ENCODE measurements around the gene RAB28.

Gene RAB28

DNA sequence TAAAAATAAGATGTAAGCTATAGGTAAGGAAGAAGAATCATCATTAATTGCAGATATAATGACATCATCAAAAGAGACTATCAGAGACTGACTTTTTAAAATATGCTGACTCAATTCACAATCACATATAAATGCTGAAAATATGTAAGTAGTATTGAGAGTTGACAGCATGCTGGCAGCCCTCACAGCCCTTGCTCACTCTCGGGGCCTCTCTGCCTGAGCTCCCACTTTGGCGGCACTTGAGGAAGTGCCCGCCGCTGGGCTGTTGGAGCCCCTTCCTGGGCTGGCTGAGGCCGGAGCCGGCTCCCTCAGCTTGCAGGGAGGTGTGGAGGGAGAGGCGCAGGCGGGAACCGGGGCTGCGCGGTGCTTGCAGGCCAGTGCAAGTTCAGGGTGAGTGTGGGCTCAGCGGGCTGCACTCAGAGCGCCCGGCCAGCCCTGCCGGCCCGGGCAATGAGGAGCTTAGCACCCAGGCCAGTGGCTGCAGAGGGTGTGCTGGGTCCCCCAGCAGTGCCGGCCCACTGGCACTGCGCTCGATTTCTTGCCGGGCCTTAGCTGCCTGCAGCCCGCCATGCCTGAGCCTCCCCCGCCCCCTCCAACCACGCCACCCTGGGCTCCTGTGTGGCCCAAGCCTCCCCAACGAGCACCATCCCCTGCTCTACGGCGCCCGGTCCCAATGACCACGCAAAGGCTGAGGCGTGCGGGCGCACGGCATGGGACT lies 68.9 kb downstream of the RAB28 start:
- H2BK5ac ChIP-seq (ENCODE audit: low read length), result no peak overlapping the region
- peaks cover 8% of the 10 kb centered on the region for H3K79me1 ChIP-seq (ENCODE audit: low read depth, low read length)
- H3K36me3 ChIP-seq (replicated peaks in 1 of 2; ENCODE audit: control insufficient read depth in 2 of 2, insufficient read depth in 2 of 2, low read length in 2 of 2), result peaks cover 0 to 6% of the 10 kb centered on the region in 2 donors
- H2AK5ac ChIP-seq (ENCODE audit: low read depth, low read length), result no peak overlapping the region
- peaks cover 0 to 11% of the 10 kb centered on the region in 2 donors for H3K9me3 ChIP-seq (replicated peaks in 1 of 2; ENCODE audit: control insufficient read depth in 2 of 2, insufficient read depth in 1 of 2, low read depth in 1 of 2, low read length in 2 of 2)
- H3K27ac ChIP-seq (replicated peaks; ENCODE audit: low read length), result no peak overlapping the region
- peak overlapping the region; percentile 76 for H3K18ac ChIP-seq (ENCODE audit: low read length)
- H4K8ac ChIP-seq (ENCODE audit: low read depth, low read length), result no peak overlapping the region
- H3K4me1 ChIP-seq (ENCODE audit: control insufficient read depth in 2 of 2, insufficient read depth in 1 of 2, low read depth in 1 of 2, low read length in 2 of 2), result peaks cover 0 to 3% of the 10 kb centered on the region in 2 donors
- H2AFZ ChIP-seq (ENCODE audit: low read length), result no peak overlapping the region
- H3K23ac ChIP-seq (ENCODE audit: low read depth, low read length, poor library complexity), result peak overlapping the region; percentile 12
- no peak overlapping the region for H2BK120ac ChIP-seq (ENCODE audit: low read depth, low read length)
- WGBS, 2 donors (ENCODE audit: extremely low coverage in 2 of 2, insufficient read length in 2 of 2, insufficient replicate concordance in 1 of 2), result no CpG with 5 or more reads among the region's 32 CpGs
- H4K91ac ChIP-seq (ENCODE audit: low read depth, low read length, poor library complexity), result no peak overlapping the region
- H2BK12ac ChIP-seq (ENCODE audit: low read length), result no peak overlapping the region
- no peak overlapping the region for H2BK15ac ChIP-seq (ENCODE audit: low read length)
- no peak overlapping the region for H3K4ac ChIP-seq (ENCODE audit: low read length)
- H3K27me3 ChIP-seq (ENCODE audit: control insufficient read depth in 3 of 3, insufficient read depth in 3 of 3, low read depth in 1 of 3, low read length in 3 of 3), result no peaks in the 10 kb centered on the region
- no peak overlapping the region for H3K4me2 ChIP-seq (ENCODE audit: insufficient read depth, low read length, poor library complexity, severe bottlenecking)
- no peak for DNase-seq (ENCODE audit: low spot score)
- H3K14ac ChIP-seq (ENCODE audit: low read length), result peak overlapping the region; percentile 38
- H3K9ac ChIP-seq (ENCODE audit: low read depth, low read length, poor library complexity), result no peak overlapping the region
- no peak overlapping the region for H3K4me3 ChIP-seq (ENCODE audit: low read length in 2 of 2)

DNA sequence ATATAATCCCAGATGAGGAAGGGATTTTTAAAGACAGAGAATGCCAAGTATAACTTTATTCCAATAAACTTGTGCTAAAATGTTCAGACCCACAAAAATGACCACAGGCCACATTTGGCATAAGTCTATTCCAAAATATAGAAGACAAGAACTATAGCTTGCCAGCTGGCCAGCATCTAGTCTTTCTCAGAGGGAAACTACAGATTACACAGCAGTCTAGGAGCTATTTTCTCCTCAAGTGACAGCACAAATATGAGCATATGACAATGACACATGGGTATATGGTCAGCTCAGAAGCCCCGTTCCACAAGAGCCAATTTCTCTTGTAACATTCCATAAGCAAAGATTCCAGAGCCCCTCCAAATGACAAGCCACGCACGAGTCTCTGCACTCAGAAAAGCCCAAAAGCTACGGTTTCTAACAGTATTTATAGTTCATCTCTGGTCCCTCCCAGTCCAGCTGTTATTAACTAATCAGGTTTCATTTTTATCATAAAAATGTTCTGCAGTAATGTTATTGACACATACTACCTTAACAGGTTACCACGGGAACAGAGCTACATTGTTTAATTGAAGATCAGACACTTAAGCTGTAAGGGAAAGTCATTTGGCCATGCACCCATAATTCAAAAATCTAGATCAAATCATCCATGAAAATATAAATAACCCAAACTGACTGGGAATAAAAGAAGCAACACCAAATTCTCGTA lies 70.3 kb downstream of the RAB28 start:
- Histone ChIP-seq H2AK5ac (ENCODE audit: low read depth, low read length) (no peak overlapping the region), H3K79me1 (ENCODE audit: low read depth, low read length) (peaks cover 8% of the 10 kb centered on the region), H3K9ac (ENCODE audit: low read depth, low read length, poor library complexity) (no peak overlapping the region), H2BK120ac (ENCODE audit: low read depth, low read length) (no peak overlapping the region), H3K4me3 (ENCODE audit: low read length in 2 of 2) (no peak overlapping the region), H3K4me1 (ENCODE audit: control insufficient read depth in 2 of 2, insufficient read depth in 1 of 2, low read depth in 1 of 2, low read length in 2 of 2) (peaks cover 0 to 3% of the 10 kb centered on the region in 2 donors), H2AFZ (ENCODE audit: low read length) (no peak overlapping the region), H3K9me3 (replicated peaks in 1 of 2; ENCODE audit: control insufficient read depth in 2 of 2, insufficient read depth in 1 of 2, low read depth in 1 of 2, low read length in 2 of 2) (peaks cover 0 to 16% of the 10 kb centered on the region in 2 donors), H3K4ac (ENCODE audit: low read length) (no peak overlapping the region), H2BK15ac (ENCODE audit: low read length) (no peak overlapping the region), H3K36me3 (replicated peaks in 1 of 2; ENCODE audit: control insufficient read depth in 2 of 2, insufficient read depth in 2 of 2, low read length in 2 of 2) (peaks cover 2 to 11% of the 10 kb centered on the region in 2 donors), H3K23ac (ENCODE audit: low read depth, low read length, poor library complexity) (no peak overlapping the region), H2BK5ac (ENCODE audit: low read length) (no peak overlapping the region), H2BK12ac (ENCODE audit: low read length) (no peak overlapping the region), H4K8ac (ENCODE audit: low read depth, low read length) (no peak overlapping the region), H3K27me3 (ENCODE audit: control insufficient read depth in 3 of 3, insufficient read depth in 3 of 3, low read depth in 1 of 3, low read length in 3 of 3) (no peaks in the 10 kb centered on the region), H3K18ac (ENCODE audit: low read length) (no peak overlapping the region), H4K91ac (ENCODE audit: low read depth, low read length, poor library complexity) (no peak overlapping the region), H3K14ac (ENCODE audit: low read length) (no peak overlapping the region), H3K27ac (replicated peaks; ENCODE audit: low read length) (no peak overlapping the region), H3K4me2 (ENCODE audit: insufficient read depth, low read length, poor library complexity, severe bottlenecking) (no peak overlapping the region)
- WGBS, 2 donors (ENCODE audit: extremely low coverage in 2 of 2, insufficient read length in 2 of 2, insufficient replicate concordance in 1 of 2), result no CpG with 5 or more reads among the region's 6 CpGs
- no peak for DNase-seq (ENCODE audit: low spot score)

DNA sequence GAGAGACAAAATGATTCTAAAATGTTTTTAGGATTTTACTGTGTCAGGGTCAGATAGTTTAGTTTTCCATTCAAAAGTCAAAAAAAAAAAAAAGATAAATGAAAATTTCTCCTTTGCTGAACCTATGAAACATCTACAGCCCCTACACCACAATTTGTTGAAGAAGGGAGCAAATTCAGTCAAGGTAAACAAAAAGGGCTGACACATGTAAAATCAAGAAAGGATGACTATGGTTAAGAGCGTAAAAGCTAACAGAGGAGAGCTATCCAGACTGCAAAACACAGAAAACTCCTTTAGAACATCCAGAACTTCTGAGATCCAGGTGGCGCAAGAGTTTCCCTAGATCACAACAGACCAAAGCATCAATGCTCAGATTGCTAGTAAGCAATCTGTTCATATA lies 72.2 kb downstream of the RAB28 start:
- Histone ChIP-seq H3K27ac (replicated peaks; ENCODE audit: low read length) (no peak overlapping the region), H2BK5ac (ENCODE audit: low read length) (no peak overlapping the region), H3K4me2 (ENCODE audit: insufficient read depth, low read length, poor library complexity, severe bottlenecking) (no peak overlapping the region), H2AK5ac (ENCODE audit: low read depth, low read length) (no peak overlapping the region), H2BK120ac (ENCODE audit: low read depth, low read length) (no peak overlapping the region), H3K9me3 (replicated peaks in 1 of 2; ENCODE audit: control insufficient read depth in 2 of 2, insufficient read depth in 1 of 2, low read depth in 1 of 2, low read length in 2 of 2) (peaks cover 0 to 9% of the 10 kb centered on the region in 2 donors), H3K9ac (ENCODE audit: low read depth, low read length, poor library complexity) (no peak overlapping the region), H2BK15ac (ENCODE audit: low read length) (no peak overlapping the region), H4K91ac (ENCODE audit: low read depth, low read length, poor library complexity) (no peak overlapping the region), H4K8ac (ENCODE audit: low read depth, low read length) (no peak overlapping the region), H3K23ac (ENCODE audit: low read depth, low read length, poor library complexity) (no peak overlapping the region), H3K36me3 (replicated peaks in 1 of 2; ENCODE audit: control insufficient read depth in 2 of 2, insufficient read depth in 2 of 2, low read length in 2 of 2) (peaks cover 2 to 11% of the 10 kb centered on the region in 2 donors), H3K27me3 (ENCODE audit: control insufficient read depth in 3 of 3, insufficient read depth in 3 of 3, low read depth in 1 of 3, low read length in 3 of 3) (no peaks in the 10 kb centered on the region), H3K4me3 (ENCODE audit: low read length in 2 of 2) (no peak overlapping the region), H3K18ac (ENCODE audit: low read length) (no peak overlapping the region), H3K14ac (ENCODE audit: low read length) (no peak overlapping the region), H2AFZ (ENCODE audit: low read length) (no peak overlapping the region), H3K4me1 (ENCODE audit: control insufficient read depth in 2 of 2, insufficient read depth in 1 of 2, low read depth in 1 of 2, low read length in 2 of 2) (peaks cover 0 to 3% of the 10 kb centered on the region in 2 donors), H3K4ac (ENCODE audit: low read length) (no peak overlapping the region), H2BK12ac (ENCODE audit: low read length) (no peak overlapping the region), H3K79me1 (ENCODE audit: low read depth, low read length) (peaks cover 4% of the 10 kb centered on the region)
- DNase-seq (ENCODE audit: low spot score), result no peak
- no CpG with 5 or more reads among the region's 2 CpGs for whole genome bisulfite sequencing, 2 donors (ENCODE audit: extremely low coverage in 2 of 2, insufficient read length in 2 of 2, insufficient replicate concordance in 1 of 2)

DNA sequence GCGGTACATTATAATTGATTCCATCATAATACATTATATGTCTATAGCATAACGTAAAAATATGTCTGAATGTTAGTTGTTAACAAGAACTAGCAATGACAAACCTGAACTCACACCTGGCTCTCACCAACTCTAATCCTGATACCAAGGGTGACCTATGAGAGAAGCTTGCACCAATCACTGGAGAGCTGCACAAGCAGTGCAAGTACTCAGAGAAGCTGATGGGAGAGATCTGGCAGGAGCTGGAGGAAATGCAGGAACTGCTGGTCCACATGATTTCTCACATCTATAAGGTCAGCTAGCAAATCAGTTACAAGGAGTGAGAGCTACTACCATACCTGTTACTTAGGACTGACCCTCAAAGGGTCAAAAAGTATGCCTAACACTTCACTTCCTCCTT lies 74.8 kb downstream of the RAB28 start:
- no peak for DNase-seq (ENCODE audit: low spot score)
- Histone ChIP-seq H3K27ac (replicated peaks; ENCODE audit: low read length) (no peak overlapping the region), H4K8ac (ENCODE audit: low read depth, low read length) (no peak overlapping the region), H3K79me1 (ENCODE audit: low read depth, low read length) (no peaks in the 10 kb centered on the region), H3K4me1 (ENCODE audit: control insufficient read depth in 2 of 2, insufficient read depth in 1 of 2, low read depth in 1 of 2, low read length in 2 of 2) (peaks cover 0 to 3% of the 10 kb centered on the region in 2 donors), H3K14ac (ENCODE audit: low read length) (no peak overlapping the region), H3K4me3 (ENCODE audit: low read length in 2 of 2) (no peak overlapping the region), H3K4me2 (ENCODE audit: insufficient read depth, low read length, poor library complexity, severe bottlenecking) (no peak overlapping the region), H3K9me3 (replicated peaks in 1 of 2; ENCODE audit: control insufficient read depth in 2 of 2, insufficient read depth in 1 of 2, low read depth in 1 of 2, low read length in 2 of 2) (peaks cover 0 to 5% of the 10 kb centered on the region in 2 donors), H2BK12ac (ENCODE audit: low read length) (no peak overlapping the region), H3K4ac (ENCODE audit: low read length) (no peak overlapping the region), H2BK15ac (ENCODE audit: low read length) (no peak overlapping the region), H3K36me3 (replicated peaks in 1 of 2; ENCODE audit: control insufficient read depth in 2 of 2, insufficient read depth in 2 of 2, low read length in 2 of 2) (peaks cover 2 to 5% of the 10 kb centered on the region in 2 donors), H2AFZ (ENCODE audit: low read length) (no peak overlapping the region), H3K9ac (ENCODE audit: low read depth, low read length, poor library complexity) (no peak overlapping the region), H3K27me3 (ENCODE audit: control insufficient read depth in 3 of 3, insufficient read depth in 3 of 3, low read depth in 1 of 3, low read length in 3 of 3) (no peaks in the 10 kb centered on the region), H4K91ac (ENCODE audit: low read depth, low read length, poor library complexity) (no peak overlapping the region), H2BK5ac (ENCODE audit: low read length) (no peak overlapping the region), H2AK5ac (ENCODE audit: low read depth, low read length) (no peak overlapping the region), H3K18ac (ENCODE audit: low read length) (no peak overlapping the region), H3K23ac (ENCODE audit: low read depth, low read length, poor library complexity) (no peak overlapping the region), H2BK120ac (ENCODE audit: low read depth, low read length) (no peak overlapping the region)
- no CpG with 5 or more reads among the region's 2 CpGs for WGBS, 2 donors (ENCODE audit: extremely low coverage in 2 of 2, insufficient read length in 2 of 2, insufficient replicate concordance in 1 of 2)

Measured in neuronal stem cell (in vitro differentiated cells).